NCI-H526 (cell line): ENCODE data around the gene ATP8B2.
"Not testable (repeated sequence)": the region's sequence is repeated elsewhere in the genome, so short reads cannot be mapped to it uniquely, and the experiment has no call there.

Source experiments
- DNase-seq, 2 experiments: peaks; one replicate each; lab custom pipeline; 2025; lab: John Stamatoyannopoulos, UW

Gene ATP8B2

DNA sequence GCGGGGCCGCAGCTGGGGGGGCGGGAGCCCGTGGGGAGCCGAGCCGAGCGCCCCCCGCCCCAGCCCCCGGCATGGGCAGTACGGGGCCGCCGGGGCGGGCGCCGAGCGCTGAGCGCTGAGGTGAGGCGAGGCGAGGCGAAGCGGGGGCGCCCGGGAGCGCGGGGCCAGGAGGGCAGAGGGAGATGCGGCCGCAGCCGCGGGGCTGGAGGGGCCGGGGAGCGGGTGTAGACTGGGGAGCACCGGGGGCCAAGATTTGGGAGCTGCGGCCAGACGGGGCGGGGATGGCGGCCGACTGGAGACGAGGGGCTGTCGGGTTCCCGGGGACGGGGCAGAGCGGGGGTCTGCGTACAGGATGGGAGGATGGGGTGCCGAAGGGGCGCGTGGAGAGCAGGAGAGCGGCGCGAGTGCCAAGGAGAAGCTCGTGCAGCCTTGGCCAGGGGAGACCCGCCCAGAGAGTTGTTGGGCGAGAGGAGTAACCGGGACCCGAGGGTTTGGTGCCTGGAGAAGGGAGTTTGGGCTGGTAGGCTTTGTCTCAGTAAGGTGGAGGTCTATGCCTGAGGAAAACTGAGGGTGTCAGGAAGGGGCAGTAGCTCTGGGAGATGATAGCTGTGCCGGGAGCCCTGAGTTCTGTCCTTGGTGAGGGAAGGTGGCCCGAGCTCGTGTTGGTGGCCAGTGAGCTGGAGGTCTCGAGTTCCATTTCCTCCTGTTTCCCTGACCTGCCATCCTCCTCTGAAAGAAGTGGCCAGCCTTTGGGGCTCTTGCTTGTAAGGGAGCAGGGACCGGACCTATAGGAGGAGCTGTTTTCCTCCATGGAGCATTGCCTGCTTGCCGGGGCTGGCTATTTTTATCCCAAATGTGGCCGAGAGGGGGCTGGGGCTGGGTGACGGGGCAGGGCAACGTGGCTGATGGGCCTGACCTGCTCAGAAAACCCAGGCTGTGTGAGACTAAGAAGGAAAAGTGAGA lies 539 bp downstream of the ATP8B2 start:
- DNase-seq, result peak; percentile 86 to 89

DNA sequence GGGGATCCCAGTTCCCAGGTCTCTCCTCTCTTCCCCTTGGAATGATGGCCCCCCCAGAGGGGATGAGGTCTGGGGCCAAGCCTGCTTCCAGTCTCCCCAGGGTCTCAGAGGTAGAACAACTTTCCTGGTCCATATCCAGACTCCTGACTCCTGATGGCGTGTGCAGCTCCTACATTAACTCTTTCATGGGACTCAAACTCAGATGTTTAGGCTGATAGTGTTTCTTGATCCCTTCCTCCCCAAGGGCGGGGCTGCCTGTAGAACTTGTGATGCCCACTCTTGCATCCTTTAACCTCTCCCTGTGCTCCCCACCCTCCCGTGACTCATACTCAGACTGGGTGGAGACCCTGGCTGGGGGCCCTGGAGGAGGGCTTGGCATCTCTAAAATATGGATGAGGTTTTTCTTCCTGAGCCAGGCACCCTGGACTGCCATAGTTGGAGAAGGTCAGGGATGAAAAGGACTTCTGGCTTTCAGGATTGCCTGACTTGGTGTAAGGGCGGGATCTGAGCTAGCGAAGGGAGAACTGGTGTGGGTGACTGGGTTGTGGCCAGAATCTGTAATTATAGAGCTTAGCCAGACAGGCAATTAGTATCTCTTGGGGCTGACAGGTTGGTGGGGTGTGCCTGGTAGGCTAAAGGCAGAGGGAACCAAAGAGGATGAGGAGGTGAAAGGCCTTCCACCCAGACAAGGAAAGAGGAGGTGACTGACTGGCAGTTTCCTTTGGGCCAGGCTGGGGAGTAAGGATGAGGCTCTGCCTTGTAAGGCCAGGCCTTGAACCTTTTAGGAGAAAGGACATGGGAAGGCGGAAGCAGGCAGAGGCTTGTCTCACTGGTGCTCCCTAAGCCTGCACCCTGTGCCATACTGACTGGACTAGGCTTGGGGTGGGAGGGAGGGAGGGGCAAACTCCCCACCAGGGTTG lies 1.5 kb downstream of the ATP8B2 start:
- peak in 1 of 2 experiments; percentile 71 for DNase-seq

DNA sequence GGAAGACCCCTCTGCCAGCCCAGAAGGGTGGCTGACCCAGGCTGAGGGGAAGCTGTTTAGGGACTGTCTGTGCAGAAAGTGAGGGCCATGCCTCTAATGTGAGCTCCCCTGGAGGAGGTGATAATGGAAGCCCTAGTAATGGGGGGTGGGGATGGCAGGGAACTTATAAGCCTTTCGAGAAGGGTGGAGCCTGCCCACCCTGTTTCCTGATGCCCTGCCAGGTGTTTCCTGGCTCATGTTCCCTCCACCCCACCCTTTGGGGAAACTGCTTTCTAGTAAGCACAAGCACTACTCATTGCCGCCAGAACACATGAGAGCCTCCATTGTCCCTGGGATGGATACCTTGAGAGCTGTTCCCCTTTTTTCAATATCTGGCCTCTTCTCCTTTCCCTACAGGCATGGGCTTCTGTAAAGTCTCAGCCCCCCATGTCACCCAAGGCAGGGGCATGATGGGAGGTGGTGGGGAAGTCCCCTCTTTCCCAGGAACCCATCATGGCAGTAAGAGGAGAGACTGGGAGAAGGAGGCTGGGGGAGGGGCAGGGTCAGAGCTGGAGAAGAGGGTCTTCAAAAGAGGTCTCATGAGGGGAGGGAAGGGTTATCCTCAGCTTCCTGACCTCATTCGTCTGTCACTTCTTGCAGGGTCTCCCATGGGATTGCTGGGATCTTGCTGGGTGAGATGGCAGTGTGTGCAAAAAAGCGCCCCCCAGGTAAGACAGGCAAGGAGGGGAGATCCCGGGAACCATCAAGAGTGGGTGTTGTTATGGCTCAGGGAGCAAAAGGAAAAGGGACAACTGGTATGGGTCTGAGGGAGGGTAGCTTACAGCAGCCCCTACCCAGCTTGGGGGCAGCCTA lies 2.4 kb downstream of the ATP8B2 start:
- DNase-seq, result peak; percentile 38 to 62

DNA sequence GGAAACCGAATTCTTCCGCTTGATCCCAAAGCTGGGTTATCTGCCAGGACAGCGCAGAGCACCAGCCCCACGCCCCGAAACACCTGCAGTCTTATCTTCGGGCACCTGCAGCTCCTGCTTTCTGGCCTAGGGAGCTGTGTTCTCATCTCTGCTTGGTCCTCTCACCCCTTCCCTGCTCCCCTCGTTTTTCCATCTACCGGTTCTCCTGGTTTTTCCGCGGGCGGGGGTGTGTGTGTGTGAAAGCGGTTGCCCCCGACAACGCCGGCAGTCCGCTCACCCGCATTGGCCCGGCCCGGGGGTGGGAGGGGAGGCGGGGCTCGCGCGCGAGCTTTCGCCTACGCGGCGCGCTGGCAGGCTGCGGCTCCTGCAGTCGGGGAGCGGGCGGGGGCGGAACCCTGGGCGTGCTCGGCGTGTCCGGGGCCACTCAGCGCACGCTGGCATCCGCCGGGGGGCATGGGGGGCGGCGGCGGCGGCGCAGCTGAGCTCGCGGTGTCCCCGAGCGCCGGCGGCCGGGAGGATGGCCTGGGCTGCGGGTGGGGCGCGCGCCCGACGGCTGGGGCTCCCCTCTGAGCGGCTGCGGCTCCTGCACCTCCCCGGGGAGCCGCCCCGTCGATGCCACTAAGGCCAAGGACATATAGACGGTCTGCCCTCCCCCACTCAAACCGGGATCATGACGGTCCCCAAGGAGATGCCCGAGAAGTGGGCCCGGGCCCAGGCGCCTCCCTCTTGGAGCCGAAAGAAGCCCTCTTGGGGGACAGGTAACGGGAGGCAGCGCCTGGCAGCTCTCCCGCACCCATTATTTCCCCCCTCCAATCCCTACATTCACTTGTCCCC lies 3.2 kb downstream of the ATP8B2 start:
- DNase-seq, result peak; percentile 41 to 95

DNA sequence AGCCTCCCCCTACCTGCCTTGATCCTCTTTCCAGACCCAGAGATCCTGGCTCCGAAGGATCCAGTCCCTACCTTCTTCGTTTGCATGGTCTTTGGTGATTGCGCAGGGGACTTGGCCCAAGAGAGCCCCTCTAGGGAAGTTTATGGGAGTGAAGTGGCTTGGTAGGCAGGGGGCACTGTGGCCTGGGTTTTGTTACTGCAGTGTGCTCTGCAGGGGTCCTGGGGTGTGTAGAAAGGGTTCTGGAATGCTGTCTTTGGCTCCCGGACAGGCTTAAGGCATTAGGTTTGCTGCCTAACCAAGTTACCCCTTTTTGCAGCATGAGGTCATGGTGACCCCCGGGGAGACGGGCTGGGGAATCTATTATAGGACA lies 3.8 kb downstream of the ATP8B2 start:
- peak in 1 of 2 experiments; percentile 41 for DNase-seq

DNA sequence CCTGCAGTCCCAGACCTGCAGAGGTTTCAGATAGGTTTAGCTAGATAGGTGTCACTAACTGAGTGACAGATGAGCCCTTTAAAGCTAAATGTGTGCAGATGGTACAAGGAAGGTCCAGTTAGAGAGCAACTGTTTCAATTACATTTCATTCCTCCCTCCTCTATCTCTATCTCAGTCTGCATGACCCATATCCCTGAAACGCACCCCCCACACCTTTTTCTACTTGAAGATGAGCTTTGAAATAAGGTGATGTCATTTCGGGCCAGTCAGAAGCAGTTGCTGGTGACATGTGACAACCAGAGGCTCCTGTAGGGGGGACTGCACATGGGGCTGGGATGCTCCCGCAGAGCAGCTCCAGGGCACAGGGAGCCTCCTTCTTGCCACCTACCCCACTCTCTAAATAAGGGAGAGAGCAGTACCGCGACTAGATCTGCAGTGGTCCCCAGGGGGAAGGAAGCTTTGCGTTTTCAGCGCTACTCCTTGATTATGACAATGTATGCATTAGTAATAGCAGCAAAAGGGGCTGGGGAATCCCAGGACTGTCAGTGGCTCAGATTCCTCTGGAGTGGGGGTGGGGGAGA lies 4.3 kb downstream of the ATP8B2 start:
- peak in 1 of 2 experiments; percentile 47 for DNase-seq

DNA sequence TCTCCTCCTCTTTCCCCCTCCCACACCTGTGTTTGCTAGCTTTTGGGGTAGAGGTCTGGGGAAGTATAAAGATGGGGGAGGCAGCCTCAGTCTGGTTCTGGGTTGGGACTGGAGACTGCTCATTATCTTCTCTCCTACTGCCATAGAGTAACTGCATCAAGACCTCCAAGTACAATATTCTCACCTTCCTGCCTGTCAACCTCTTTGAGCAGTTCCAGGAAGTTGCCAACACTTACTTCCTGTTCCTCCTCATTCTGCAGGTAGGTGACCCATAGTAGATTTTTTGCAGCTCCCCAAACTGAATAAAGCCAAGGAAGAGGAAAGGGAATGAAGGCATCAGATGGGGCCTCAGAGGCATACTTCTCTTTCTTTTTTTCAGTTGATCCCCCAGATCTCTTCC lies 5.3 kb downstream of the ATP8B2 start:
- DNase-seq, result no peak

DNA sequence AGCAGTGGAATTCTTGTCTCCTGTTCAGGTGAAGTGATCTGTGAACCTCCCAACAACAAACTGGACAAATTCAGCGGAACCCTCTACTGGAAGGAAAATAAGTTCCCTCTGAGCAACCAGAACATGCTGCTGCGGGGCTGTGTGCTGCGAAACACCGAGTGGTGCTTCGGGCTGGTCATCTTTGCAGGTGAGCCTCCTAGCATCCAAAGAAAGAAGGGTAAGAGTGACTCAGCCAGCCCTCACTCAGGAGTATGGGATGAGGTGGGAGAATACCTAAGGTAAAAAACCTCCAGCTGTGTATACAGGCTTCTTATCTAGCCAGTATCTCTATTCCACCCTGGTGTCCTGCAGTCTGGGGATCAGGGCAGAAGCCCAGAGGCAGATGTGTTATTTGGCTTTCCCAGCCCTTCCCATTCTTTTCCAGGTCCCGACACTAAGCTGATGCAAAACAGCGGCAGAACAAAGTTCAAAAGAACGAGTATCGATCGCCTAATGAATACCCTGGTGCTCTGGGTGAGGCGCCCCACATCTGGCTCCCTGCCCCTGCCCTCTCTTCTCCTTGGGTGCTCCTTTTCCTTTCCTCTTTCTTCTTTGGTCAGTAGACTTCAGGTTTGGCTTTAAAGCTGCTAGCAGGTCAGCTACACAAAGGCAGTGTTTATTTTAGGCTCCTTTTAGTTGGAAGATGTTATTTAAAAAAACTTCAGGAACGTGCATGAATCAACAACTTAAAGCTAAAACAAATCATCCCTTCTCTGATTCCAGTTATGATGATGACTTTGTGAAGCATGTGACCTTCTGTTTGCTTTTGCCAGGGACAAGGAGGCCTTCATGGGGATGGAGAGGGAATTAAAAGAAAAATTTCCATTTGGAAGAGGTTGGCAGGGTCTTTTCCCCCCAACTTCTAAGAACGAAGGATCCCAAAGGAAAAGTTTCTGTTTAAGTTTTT lies 9.0 kb downstream of the ATP8B2 start:
- DNase-seq, result no peak

DNA sequence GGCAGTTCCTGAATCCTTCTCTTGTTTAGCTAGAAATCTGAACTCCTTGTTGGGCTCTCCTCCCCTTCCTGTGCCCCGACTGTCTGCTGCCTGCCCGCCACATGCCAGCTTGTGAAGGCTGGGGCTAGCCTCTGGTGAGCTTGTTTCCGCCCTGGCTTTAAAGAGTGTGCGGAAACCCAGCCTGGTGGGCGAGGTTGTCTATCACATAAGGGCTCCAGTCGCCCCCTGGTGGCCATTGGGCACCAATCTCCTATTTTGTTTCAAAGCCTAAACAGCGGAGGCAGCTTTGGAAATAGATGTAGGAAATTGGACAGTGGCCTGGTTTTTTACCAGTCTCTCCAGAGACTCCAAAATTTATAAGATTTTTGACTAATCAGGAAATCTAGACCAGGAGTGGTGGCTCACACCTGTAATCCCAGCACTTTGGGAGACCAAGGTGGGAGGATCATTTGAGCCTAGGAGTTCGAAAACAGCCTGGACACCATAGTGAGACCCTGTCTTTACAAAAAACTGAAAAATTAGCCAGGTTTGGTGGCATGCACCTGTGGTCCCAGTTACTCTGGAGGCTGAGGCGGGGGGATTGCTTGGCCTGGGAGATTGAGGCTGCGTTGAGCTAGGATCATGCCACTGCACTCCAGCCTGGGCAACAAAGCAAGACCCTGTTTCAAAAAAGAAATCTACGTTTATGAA lies 9.8 kb downstream of the ATP8B2 start:
- DNase-seq, result peak; percentile 84 to 99

DNA sequence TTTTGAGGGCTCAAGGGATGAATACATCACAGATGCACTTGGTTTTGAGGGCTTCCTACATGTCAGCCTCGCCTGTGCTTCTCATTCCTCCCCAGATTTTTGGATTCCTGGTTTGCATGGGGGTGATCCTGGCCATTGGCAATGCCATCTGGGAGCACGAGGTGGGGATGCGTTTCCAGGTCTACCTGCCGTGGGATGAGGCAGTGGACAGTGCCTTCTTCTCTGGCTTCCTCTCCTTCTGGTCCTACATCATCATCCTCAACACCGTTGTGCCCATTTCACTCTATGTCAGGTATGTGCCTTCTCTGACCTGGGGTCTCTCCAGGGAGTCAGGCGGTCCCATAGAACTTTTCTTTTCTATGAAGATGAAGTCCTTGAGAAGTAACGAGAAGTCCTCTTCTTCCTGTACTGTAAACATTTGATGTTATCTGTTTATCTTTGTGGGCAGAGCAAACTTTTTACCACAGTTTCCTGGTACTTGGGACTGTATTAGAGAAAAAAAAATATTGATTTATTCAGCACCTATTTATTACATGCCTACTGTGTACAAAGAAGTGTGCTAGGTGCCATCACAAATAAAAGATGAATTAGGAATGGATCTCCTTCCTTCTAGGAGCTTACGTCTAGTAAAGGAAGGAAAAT lies 12.0 kb downstream of the ATP8B2 start:
- DNase-seq, result no peak

DNA sequence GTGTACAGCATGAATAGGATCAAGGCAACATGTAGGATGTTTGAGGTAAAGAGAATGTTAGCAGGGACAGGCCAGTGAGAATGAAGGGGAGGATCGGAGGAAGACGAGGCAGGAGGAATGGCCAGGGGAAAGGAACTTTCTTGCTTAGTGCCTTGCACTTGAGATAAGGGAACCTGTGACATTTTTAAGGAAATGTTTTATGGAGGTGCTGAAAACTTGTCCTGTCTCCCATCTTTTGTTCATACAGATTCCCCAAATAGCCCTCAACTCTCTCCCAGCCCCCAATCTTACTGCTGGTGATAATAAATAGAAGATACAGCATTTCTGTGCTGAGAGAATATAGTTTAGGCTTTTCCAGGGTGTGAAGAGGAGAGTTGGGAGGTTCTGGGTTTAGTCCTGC lies 13.6 kb downstream of the ATP8B2 start:
- DNase-seq, result no peak

DNA sequence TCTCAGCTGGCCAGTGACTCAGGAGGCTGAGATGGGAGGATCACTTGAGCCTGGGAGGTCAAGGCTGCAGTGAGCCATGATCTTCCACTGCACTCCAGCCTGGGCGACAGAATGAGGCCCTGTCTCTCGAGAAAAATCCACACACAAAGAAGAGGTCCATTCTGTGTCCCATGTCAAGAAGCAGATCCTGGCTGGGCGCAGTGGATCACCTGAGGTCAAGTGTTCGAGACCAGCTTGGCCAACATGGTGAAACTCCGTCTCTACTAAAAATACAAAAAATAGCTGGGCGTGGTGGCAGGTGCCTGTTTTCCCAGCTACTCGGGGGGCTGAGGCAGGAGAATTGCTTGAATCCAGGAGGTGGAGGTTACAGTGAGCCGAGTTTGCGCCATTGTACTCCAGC lies 16.0 kb downstream of the ATP8B2 start:
- not testable (repeated sequence) for DNase-seq

DNA sequence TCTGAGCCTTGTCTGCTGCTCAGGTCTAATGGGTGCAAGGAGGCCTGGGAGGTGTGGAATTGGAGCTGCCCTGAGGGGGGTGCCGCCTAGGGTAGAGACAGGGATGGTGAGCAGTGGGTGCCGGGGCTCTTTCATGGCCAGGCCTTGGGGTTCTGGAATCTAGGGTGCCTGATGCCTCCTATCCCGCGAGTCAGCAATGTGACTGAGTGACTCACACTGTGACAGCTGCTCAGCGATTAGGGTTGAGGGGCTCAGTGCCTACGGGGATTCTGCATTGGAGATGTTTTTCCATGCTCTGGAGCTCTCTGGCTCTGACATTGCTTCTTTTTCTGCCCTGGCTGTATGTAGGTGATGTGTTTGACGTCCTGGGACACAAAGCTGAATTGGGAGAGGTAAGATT lies 16.8 kb downstream of the ATP8B2 start:
- DNase-seq, result no peak

DNA sequence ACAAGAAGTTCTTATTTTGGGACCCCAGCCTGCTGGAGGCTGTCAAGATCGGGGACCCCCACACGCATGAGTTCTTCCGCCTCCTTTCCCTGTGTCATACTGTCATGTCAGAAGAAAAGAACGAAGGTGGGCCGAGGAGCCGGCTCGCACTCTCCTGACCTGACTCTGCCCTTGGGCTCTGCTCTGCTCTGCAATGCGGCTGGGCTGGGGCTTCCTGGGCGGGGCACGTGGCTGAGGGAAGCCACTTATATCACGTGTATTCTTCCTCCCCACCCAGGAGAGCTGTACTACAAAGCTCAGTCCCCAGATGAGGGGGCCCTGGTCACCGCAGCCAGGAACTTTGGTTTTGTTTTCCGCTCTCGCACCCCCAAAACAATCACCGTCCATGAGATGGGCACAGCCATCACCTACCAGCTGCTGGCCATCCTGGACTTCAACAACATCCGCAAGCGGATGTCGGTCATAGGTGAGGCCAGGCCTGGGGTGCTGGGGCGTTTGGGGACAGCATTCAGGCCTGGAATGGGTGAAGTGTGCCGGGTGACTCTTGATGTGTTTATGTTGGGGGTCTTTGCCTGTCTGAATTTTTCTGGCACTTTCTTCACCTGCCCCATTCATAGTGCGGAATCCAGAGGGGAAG lies 17.6 kb downstream of the ATP8B2 start:
- DNase-seq, result no peak

DNA sequence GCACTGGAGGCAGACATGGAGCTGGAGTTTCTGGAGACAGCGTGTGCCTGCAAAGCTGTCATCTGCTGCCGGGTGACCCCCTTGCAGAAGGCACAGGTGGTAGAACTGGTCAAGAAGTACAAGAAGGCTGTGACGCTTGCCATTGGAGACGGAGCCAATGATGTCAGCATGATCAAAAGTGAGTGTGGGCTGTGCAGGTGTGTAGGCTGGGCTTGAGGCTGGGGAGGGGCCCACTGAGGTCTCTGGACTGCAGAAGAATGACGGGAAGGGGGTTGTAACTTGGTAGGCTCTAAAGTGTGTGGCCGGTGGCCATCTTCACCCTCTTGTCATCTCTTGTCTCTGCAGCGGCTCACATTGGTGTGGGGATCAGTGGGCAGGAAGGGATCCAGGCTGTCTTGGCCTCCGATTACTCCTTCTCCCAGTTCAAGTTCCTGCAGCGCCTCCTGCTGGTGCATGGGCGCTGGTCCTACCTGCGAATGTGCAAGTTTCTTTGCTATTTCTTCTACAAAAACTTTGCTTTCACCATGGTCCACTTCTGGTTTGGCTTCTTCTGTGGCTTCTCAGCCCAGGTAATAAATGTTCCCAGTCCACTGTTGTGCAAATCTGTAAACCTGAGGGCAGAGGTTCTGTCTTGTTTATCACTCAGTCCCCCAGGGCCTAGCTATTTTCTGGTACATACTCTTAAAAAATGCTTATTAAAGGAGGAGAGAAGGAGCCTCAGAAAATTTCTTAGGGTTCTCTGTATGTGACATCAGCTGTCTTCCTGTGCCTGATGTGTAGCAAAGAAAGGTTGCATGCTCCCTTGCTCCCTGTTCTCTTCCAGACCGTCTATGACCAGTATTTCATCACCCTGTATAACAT lies 19.9 kb downstream of the ATP8B2 start:
- DNase-seq, result peak; percentile 68 to 90

DNA sequence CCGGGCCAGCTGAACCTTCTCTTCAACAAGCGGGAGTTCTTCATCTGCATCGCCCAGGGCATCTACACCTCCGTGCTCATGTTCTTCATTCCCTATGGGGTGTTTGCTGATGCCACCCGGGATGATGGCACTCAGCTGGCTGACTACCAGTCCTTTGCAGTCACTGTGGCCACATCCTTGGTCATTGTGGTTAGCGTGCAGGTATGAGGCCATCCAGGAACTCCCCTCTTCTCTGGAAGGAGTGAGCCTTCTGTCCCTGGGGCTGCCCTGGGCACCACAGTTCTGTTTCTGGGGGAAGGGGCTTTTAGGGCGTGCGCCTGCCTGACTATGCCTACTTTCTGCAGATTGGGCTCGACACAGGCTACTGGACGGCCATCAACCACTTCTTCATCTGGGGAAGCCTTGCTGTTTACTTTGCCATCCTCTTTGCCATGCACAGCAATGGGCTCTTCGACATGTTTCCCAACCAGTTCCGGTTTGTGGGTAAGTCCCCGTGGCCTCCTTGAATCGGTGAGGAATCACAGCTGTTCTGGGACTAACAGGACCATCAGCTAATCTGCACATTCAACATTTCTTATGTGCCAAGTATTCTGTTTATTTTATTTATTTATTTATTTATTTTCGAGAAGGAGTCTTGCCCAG lies 21.1 kb downstream of the ATP8B2 start:
- DNase-seq, result no peak
